GM18499 (cell line): Measurements from ENCODE around the gene PDS5A.
"Not testable (repeated sequence)": the region's sequence is repeated elsewhere in the genome, so short reads cannot be mapped to it uniquely, and the experiment has no call there.

Experiments
- ATAC-seq: cut with Tn5 transposase; IDR thresholded peaks from one replicate; pipeline ENCODE4 v1.9.1; 2021; ENCODE audit warnings: moderate number of reproducible peaks; ENCODE audit not compliant: insufficient read depth, unreplicated experiment

PDS5A gene

GRCh38 chr4:39963656-39964055 is 14.1 kb downstream of the PDS5A start:
- no peak for ATAC-seq

DNA sequence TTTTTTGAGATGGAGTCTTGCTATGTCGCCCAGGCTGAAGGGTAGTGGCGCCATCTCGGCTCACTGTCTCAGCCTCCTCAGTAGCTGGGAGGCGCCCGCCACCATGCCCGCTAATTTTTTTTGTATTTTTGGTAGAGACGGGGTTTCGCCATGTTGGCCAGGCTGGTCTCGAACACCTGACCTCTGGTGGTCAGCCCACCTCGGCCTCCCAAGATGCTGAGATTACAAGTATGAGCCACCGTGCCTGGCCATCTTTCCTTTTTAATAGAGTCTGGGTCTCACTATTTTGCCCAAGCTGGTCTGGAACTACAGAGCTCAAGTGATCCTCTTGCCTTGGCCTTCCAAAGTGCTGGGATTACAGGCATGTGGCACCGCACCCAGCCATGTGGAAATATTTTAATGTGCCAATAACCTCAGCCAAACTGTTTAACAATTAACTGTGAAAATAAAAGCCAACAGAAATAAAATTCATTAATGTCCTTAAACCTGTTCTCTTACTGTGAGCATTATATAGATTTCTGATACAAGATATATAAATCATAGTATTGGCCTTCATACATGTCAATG is 16.3 kb downstream of the PDS5A start:
- ATAC-seq = no peak

GRCh38 chr4:39950861-39951481 is 26.7 kb downstream of the PDS5A start:
- ATAC-seq = no peak

DNA sequence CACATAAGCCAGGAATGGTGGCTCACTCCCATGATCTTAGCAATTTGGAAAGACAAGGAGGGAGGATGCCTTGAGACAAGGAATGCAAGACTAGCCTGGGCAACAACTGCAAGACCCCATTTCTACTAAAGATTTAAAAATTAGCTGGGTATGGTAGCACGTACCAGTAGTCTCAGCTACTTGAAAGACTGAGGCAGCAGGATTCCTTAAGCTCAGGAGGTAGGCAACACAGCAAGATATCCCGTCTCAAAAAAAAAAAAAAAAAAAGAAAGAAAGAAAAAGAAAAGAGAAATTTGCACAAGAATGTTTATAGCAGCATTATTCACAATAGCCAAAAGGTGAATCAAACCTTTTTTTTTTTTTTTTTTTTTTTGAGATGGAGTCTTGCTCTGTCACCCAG is 29.7 kb downstream of the PDS5A start:
- ATAC-seq = no peak

DNA sequence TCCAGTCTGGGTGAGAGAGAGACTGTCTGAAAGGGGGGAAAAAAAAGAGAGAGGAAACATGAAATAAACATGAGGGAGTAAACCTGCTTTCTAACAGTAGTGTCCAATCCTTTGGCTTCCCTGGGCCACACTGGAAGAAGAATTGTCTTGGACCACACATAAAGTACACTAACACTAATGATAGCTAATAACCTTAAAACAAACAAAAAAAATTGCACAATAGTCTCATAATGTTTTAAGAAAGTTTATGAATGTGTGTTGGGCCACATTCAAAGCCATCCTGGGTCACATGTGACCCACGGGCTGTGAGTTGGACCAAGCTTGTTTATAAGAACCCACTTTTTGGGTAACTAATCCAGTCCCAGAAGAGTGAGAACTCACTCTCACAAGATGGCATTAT is 30.3 kb downstream of the PDS5A start:
- ATAC-seq = no peak

DNA sequence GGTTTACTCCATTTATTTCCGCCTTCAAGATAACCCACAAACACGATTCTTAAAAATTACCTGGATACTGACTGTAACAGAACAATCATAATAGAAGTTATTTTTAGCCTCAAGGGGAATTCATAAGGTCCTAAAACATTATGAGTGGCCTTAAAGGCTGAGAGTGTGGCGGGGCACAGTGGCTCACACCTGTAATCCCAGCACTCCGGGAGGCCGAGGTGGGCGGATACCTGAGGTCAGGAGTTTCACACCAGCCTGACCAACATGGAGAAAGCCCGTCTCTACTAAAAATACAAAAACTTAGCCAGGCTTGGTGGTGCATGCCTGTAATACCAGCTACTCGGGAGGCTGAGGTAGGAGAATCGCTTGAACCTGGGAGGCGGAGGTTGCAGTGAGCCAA is 33.5 kb downstream of the PDS5A start:
- ATAC-seq = not testable (repeated sequence)

DNA sequence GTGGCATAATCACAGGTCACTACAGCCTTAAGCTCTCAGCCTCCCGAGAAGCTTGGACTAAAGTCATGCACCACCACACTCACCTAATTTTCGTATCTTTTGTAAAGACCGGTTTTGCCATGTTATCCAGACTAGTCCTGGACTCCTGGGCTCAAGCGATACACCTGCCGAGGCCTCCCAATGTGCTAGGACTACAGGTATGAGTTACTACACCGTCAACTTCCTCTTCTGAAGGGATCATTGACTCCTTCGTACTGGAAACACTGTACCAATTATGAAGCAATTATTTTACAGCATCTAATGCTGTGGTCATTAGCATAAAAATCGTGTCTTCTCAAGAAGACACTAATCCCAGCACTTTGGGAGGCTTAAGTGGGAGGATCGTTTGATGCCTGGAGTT is 35.2 kb downstream of the PDS5A start:
- ATAC-seq = no peak

DNA sequence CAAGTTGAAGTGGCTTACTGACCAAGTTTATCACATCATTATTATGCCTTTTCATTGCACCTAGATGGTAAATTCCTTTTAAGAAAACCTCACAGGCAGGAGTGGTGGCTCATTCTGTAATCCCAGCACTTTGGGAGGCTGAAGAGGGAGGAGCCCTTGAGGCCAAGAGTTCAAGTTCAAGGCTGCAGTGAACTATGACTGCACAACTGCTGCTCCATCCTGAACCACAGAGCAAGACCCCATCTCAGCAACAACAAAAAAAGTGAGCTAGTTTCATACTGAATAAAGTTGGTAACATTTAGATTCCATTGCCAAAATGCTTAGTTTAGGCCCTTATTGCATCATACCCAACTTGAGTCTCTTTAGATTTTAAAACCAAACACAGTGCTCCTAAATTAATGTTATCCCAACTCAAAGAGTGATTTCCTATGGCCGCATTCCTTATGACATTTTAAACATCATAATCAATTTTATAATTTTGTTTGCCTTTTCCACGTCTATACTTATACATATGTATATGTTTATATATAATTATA is 36.0 kb downstream of the PDS5A start:
- ATAC-seq = no peak

GRCh38 chr4:39937683-39938268 is 39.9 kb downstream of the PDS5A start:
- ATAC-seq = no peak

GRCh38 chr4:39936565-39937418 is 40.9 kb downstream of the PDS5A start:
- no peak for ATAC-seq

DNA sequence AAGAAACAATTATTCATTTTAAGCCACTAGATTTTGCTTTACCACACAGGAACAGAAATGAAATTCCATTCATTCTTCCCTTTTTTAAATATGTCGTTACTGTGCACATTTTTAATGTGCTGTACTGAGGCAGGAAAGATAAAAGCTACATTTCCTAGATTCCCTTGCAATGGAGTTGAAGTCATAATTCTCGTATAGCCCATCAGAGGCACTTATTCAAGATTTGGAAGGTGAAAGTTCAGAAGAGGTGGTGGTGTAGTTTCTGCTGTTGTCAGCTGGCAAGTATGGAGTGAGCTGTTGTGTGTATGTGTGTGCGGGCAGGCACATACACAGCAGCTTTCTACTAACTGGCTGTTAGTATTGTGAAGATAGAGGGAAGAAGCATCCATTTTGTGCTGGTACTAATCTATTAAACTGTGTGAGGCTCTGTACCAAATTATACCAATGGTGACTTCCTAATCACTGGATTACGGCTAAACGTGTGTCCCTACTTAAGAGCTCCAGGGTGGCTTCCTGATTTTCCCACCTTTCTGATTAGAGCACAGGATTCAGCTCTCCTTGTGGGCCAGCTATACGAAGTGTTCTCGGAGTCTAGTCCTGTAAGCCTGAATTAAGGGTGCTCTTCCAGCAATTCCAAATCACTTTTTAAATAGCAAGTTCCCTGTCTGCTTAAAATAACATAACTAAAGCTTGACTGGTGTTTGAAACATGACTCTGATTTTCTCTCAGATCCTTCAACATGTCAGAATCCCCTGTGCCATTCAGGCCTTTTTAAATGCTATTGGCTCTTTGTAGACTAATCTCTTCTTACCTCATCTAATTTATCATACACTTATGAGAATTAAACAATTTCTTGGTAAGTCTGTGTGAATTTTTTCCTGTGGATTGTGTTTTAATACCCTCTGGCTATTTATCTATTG is 43.8 kb downstream of the PDS5A start:
- ATAC-seq = no peak

DNA sequence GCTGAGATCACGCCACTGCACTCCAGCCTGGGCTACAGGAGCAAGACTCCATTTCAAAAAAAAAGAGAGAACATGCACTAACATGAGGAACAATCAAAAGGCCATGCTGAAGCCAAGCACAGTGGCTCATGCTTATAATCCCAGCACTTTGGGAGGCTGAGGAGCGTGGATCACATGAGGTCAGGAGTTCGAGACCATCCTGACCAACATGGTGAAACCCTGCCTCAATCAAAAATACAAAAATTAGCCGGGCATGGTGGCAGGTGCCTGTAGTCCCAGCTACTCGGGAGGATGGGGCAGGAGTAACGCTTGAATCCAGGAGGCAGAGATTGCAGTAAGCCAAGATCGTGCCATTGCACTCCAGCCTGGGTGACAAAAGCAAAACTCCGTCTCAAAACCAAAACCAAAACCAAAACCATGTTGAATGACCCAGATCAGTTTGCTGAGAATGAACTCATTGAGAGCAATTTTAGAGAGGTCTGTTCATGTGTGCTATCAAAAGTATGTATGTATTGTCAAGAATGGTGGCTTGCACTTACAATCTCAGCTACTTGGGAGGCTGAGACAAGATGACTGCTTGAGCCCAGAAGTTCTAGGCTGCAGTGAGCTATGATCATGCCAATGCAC is 44.8 kb downstream of the PDS5A start:
- no peak for ATAC-seq

DNA sequence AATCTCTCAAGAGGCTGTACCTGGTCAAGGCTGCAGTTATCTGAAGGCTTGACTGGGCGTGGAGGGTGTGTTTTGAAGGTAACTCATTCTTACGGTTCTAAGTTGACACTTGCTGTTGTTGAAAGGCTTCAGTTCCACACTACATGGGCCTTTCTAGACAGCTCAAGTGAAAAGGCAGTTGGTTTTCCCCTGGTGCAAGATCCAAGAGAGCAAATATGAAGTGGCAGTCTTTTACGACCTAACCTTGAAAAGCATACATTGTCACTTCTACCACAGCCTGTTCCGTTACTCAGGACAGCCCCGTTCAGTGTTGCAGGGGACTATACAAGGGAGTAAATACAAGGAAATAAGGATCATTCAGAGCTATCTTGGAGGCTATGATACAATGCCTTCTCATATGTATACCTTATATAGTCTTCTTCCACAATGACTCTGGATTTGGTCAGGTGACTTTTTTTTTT is 46.2 kb downstream of the PDS5A start:
- no peak for ATAC-seq

- no peak for ATAC-seq
These were observed 49.2 kb downstream of the PDS5A start for GRCh38 chr4:39928538-39928937.

GRCh38 chr4:39924014-39924413 is 53.7 kb downstream of the PDS5A start:
- no peak for ATAC-seq

DNA sequence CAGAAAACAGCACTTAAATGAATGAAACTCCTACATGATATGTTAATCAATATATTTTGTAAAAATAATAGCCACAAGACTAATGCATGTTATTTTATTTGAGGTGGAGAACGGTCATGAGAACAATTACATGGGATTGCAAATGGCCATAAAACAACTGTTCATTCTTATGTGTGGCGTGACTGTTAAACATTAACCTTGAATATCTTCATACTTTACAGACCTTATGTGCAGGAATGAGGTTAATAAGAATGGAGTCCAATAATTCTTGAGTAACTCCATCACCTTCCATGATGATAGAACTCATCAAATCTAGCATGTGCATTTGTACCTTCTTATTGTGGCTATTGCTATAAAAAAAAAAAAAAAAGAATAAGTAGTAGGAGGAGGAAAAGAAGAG is 55.3 kb downstream of the PDS5A start:
- ATAC-seq = no peak

DNA sequence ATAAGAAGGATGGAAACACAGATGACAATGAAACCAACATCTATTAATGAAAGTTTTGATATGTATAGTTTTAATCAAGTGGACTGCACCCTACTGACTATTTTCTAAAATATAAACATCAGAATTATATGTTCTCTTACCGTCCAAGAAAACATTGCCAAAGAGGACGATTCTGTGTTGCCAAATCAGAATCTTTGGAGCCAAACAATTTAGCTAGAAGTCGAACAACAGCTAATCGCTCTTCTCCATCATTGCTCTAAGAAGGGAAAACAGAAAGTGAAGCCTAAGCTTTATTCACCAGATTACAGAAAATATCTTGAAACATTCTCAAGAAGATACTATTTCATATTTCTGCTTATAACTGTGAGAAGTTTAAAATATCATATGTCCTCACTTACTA is 64.2 kb downstream of the PDS5A start:
- ATAC-seq = no peak

GRCh38 chr4:39910064-39910463 is 67.6 kb downstream of the PDS5A start:
- no peak for ATAC-seq

GRCh38 chr4:39908284-39908683 is 69.4 kb downstream of the PDS5A start:
- ATAC-seq = no peak
